ENCODE measurements around the gene CDC45.

DNA sequence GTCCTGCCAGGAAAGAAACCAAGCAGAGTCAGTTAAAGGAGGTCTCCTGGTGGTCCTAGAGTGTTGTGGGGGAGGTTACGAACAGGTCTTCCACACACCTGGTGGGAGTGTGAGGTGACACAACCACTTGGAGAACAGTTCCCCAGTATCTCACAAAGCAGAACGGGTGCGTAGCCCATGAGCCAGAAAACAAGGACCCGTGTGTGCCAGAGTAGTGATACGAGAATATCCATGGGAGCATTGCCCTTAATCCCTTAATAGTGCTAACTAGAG lies 66.2 kb downstream of the CDC45 start:
- TF ChIP-seq, protein P1, sequence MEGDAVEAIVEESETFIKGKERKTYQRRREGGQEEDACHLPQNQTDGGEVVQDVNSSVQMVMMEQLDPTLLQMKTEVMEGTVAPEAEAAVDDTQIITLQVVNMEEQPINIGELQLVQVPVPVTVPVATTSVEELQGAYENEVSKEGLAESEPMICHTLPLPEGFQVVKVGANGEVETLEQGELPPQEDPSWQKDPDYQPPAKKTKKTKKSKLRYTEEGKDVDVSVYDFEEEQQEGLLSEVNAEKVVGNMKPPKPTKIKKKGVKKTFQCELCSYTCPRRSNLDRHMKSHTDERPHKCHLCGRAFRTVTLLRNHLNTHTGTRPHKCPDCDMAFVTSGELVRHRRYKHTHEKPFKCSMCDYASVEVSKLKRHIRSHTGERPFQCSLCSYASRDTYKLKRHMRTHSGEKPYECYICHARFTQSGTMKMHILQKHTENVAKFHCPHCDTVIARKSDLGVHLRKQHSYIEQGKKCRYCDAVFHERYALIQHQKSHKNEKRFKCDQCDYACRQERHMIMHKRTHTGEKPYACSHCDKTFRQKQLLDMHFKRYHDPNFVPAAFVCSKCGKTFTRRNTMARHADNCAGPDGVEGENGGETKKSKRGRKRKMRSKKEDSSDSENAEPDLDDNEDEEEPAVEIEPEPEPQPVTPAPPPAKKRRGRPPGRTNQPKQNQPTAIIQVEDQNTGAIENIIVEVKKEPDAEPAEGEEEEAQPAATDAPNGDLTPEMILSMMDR (IDR thresholded peaks at IDR 0.05): no peak
- TF ChIP-seq POLR2A (IDR thresholded peaks at IDR 0.05): no peak
